ENCODE results near the gene TROAP.
A peak's percentile ranks its signal among the peaks of the same experiment; 100 is the strongest.

The TROAP gene

GRCh38 chr12:49323524-49324097, 556 bp downstream of the TROAP start:
- H3K4me3 ChIP-seq (ENCODE audit: low read depth, low read length) = peak overlapping the region; percentile 77
- in situ Hi-C loops (cut with HindIII; ENCODE audit: low sequenced_read_pairs) = no loop called here
- no peak for DNase-seq (ENCODE audit: low read depth, low spot score)
- TF ChIP-seq, protein P1, sequence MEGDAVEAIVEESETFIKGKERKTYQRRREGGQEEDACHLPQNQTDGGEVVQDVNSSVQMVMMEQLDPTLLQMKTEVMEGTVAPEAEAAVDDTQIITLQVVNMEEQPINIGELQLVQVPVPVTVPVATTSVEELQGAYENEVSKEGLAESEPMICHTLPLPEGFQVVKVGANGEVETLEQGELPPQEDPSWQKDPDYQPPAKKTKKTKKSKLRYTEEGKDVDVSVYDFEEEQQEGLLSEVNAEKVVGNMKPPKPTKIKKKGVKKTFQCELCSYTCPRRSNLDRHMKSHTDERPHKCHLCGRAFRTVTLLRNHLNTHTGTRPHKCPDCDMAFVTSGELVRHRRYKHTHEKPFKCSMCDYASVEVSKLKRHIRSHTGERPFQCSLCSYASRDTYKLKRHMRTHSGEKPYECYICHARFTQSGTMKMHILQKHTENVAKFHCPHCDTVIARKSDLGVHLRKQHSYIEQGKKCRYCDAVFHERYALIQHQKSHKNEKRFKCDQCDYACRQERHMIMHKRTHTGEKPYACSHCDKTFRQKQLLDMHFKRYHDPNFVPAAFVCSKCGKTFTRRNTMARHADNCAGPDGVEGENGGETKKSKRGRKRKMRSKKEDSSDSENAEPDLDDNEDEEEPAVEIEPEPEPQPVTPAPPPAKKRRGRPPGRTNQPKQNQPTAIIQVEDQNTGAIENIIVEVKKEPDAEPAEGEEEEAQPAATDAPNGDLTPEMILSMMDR (IDR thresholded peaks at IDR 0.05; ENCODE audit: low read depth, low read length) = no peak

DNA sequence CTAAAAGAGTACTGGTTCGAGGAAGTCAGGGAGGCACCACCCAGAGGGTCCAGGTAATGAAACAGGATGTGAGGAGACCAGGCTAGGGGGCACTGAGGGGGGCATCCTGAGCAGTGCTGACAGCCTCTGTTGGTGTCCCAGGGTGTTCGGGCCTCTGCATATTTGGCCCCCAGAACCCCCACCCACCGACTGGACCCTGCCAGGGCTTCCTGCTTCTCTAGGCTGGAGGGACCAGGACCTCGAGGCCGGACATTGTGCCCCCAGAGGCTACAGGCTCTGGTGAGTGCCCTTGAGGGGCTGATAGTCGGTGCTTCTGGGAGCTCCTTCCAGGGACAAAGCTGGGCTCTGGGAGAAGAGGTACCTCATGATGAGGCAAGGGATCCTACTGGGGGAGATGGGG, 2.6 kb downstream of the TROAP start:
- no peak overlapping the region for H3K4me3 ChIP-seq (ENCODE audit: low read depth, low read length)
- in situ Hi-C loops (cut with HindIII; ENCODE audit: low sequenced_read_pairs) = no loop called here
- TF ChIP-seq, protein P1 (IDR thresholded peaks at IDR 0.05; ENCODE audit: low read depth, low read length) = no peak
- no peak for DNase-seq (ENCODE audit: low read depth, low spot score)

DNA sequence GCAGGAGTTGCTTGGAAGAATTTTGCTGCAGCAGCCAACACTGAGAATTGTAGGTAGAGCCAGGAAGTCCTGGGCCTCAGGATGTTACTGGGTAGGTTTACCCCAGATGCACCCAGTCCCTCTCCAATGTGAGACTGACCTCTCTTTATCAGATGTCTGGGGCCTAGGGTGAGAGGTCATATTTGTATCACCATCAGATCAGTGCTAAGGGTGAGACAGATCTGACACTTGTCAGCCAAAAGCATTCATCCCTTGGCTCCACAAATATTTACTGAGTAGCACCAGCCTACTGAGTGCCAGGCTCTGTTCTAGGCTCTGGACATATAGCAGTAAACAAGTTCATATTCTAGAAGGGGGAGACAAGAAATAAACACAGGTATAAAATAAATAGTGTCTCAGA, 4.3 kb downstream of the TROAP start:
- TF ChIP-seq, protein P1 (IDR thresholded peaks at IDR 0.05; ENCODE audit: low read depth, low read length) = no peak
- DNase-seq (ENCODE audit: low read depth, low spot score) = no peak
- no peak overlapping the region for H3K4me3 ChIP-seq (ENCODE audit: low read depth, low read length)
- in situ Hi-C loops (cut with HindIII; ENCODE audit: low sequenced_read_pairs) = no loop called here

DNA sequence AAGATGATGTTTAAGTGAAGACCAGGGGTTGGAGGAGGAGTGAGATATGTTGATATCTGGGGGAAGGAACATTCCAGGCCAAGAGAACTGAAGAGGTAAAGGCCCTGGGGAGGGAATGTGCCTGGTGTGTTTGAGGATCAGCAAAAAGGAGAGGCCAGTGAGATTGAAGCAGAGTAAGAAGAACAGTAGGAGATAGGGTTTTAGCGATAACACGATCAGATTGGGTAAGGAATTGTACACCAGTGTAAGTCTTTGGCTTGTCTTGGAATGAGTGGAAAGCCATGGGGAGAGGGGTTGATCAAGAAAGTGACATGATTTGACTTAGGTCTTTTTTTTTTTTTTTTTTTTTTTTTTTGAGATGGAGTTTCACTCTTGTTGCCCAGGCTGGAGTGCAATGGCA, 4.8 kb downstream of the TROAP start:
- TF ChIP-seq, protein P1 (IDR thresholded peaks at IDR 0.05; ENCODE audit: low read depth, low read length) = no peak
- no peak for DNase-seq (ENCODE audit: low read depth, low spot score)
- no peak overlapping the region for H3K4me3 ChIP-seq (ENCODE audit: low read depth, low read length)
- in situ Hi-C loops (cut with HindIII; ENCODE audit: low sequenced_read_pairs) = no loop called here

GRCh38 chr12:49328816-49329215, 5.8 kb downstream of the TROAP start:
- in situ Hi-C loops (cut with HindIII; ENCODE audit: low sequenced_read_pairs) = no loop called here
- DNase-seq (ENCODE audit: low read depth, low spot score) = no peak
- no peak overlapping the region for H3K4me3 ChIP-seq (ENCODE audit: low read depth, low read length)
- TF ChIP-seq, protein P1 (IDR thresholded peaks at IDR 0.05; ENCODE audit: low read depth, low read length) = no peak

DNA sequence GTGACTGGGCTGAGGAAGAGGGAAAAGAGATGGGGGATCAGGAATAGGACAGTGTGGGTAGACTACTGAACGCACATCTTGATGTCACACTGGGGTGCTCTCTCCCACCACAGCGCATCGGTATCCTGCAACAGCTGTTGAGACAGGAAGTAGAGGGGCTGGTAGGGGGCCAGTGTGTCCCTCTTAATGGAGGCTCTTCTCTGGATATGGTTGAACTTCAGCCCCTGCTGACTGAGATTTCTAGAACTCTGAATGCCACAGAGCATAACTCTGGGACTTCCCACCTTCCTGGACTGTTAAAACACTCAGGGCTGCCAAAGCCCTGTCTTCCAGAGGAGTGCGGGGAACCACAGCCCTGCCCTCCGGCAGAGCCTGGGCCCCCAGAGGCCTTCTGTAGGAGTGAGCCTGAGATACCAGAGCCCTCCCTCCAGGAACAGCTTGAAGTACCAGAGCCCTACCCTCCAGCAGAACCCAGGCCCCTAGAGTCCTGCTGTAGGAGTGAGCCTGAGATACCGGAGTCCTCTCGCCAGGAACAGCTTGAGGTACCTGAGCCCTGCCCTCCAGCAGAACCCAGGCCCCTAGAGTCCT, 7.1 kb downstream of the TROAP start:
- no peak overlapping the region for H3K4me3 ChIP-seq (ENCODE audit: low read depth, low read length)
- in situ Hi-C loops (cut with HindIII; ENCODE audit: low sequenced_read_pairs) = no loop called here
- no peak for DNase-seq (ENCODE audit: low read depth, low spot score)

More for the DNA sequence above, 7.1 kb downstream of the TROAP start:
- TF ChIP-seq, protein P1 (IDR thresholded peaks at IDR 0.05; ENCODE audit: low read depth, low read length) = no peak

Measured in astrocyte of the spinal cord (primary cell).